Neutrophil (primary cell): ENCODE data around the gene ZNF791.
"Not testable (repeated sequence)": the region's sequence is repeated elsewhere in the genome, so short reads cannot be mapped to it uniquely, and the experiment has no call there.

ENCODE experiments used
- H3K27ac ChIP-seq: fragments of 200-600 bp; sonication (generic); 2 replicates; pipeline ENCODE4 v1.5.1; 2016; ENCODE audit warnings: mild to moderate bottlenecking, moderate library complexity
- H3K27me3 ChIP-seq: fragments of 200-600 bp; sonication (generic); 2 replicates; pipeline ENCODE4 v1.6.0; 2016; ENCODE audit warnings: mild to moderate bottlenecking
- H3K36me3 ChIP-seq: fragments of 200-600 bp; sonication (generic); 2 replicates; pipeline ENCODE4 v1.5.1; 2017
- H3K4me1 ChIP-seq, 2 experiments: fragments of 200-600 bp in 1 of 2; sonication (generic) in 1 of 2; 1 replicate in 1 of 2; 2 replicates in 1 of 2; pipeline versions ENCODE4 v1.5.1 to v1.6.1; 2013 to 2016; ENCODE audit warnings: low read depth in 1 of 2, low read length in 1 of 2, mild to moderate bottlenecking in 1 of 2, moderate library complexity in 1 of 2; ENCODE audit not compliant: control insufficient read depth in 1 of 2, insufficient read depth in 1 of 2
- H3K4me3 ChIP-seq, 2 experiments: fragments of 200-600 bp in 1 of 2; sonication (generic) in 1 of 2; 1 replicate in 1 of 2; 2 replicates in 1 of 2; pipeline ENCODE4 v1.5.1; 2013 to 2016; ENCODE audit warnings: low read depth in 1 of 2, low read length in 1 of 2, mild to moderate bottlenecking in 1 of 2, moderate library complexity in 1 of 2
- H3K9me3 ChIP-seq: fragments of 200-600 bp; sonication (generic); 2 replicates; pipeline ENCODE4 v1.5.1; 2016
- TF ChIP-seq, protein P1 (sequence below): fragments of 200-600 bp; sonication (generic); IDR thresholded peaks from 2 replicates; pipeline ENCODE4 v1.5.1; 2016; ENCODE audit warnings: antibody characterized with exemption

Gene ZNF791

DNA sequence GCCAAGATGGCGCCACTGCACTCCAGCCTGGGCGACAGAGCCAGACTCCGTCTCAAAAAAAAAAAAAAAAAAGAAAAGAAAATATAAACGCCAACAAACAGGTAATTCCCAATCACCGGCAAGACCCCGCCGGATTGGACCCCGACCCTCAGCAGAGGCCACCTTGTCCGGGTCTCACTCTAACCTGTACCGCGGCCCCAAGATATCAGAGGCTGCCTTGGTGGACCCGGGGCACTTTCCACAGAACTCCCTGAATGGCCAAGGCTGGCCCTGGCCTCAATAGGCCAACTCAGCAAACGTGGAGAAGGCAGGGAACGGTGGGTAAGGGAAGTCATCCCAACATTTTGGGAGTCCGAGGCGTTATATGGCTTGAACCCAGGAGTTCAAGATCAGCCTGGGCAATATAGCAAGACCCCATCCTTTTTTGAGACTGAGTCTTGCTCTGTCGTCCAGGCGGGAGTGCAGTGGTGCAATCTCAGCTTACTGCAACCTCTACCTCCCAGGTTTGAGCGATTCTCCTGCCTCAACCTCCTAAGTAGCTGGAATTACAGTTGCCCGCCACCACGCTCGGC, 28.0 kb downstream of the ZNF791 start:
- Histone ChIP-seq H3K27ac (no peak overlapping the region), H3K9me3 (no peaks in the 10 kb centered on the region), H3K36me3 (peaks cover 15% of the 10 kb centered on the region), H3K4me1 (peaks cover 8 to 9% of the 10 kb centered on the region in 2 experiments), H3K27me3 (no peaks in the 10 kb centered on the region), H3K4me3 (no peak overlapping the region)
- TF ChIP-seq, protein P1, sequence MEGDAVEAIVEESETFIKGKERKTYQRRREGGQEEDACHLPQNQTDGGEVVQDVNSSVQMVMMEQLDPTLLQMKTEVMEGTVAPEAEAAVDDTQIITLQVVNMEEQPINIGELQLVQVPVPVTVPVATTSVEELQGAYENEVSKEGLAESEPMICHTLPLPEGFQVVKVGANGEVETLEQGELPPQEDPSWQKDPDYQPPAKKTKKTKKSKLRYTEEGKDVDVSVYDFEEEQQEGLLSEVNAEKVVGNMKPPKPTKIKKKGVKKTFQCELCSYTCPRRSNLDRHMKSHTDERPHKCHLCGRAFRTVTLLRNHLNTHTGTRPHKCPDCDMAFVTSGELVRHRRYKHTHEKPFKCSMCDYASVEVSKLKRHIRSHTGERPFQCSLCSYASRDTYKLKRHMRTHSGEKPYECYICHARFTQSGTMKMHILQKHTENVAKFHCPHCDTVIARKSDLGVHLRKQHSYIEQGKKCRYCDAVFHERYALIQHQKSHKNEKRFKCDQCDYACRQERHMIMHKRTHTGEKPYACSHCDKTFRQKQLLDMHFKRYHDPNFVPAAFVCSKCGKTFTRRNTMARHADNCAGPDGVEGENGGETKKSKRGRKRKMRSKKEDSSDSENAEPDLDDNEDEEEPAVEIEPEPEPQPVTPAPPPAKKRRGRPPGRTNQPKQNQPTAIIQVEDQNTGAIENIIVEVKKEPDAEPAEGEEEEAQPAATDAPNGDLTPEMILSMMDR: no peak

DNA sequence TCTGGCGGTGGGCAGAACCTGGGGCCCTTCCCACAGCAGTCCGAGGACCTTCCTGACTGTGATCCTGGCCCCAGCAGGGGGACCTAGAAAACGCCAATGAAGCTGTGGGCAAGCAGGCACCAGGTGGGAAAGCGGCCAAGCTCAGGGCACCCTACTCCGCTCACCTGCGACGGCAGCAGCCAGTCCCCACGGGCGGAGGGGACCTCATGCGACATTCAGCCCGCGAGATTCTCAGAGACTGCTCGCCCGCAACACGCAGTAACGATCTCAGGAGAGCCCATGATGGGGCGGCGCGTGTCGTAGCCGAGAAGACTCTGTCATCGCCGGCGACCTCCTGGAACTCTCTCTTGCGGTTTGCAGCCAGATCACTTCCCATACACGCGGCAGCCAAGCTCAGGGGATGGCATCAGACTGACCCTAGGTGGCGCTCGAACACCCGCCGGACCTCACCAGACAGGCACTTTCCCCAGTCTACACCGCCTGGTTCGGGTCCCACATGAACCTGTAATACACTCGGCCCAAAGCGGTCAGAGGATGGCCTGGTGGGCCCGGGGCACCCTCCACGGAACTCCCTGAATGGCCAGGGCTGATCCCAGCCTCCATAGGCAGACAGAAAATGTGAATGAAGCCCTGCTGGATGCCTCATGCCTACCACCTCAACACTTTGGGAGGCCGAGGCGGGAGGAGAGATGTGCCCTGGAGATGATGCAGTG, 29.3 kb downstream of the ZNF791 start:
- Histone ChIP-seq H3K36me3 (peaks cover 24% of the 10 kb centered on the region), H3K4me3 (peak overlapping the region in 1 of 2 experiments; percentile 4), H3K27me3 (no peaks in the 10 kb centered on the region), H3K9me3 (no peaks in the 10 kb centered on the region), H3K27ac (peak overlapping the region; percentile 38), H3K4me1 (peaks cover 8 to 9% of the 10 kb centered on the region in 2 experiments)
- TF ChIP-seq, protein P1: peak; percentile 91

DNA sequence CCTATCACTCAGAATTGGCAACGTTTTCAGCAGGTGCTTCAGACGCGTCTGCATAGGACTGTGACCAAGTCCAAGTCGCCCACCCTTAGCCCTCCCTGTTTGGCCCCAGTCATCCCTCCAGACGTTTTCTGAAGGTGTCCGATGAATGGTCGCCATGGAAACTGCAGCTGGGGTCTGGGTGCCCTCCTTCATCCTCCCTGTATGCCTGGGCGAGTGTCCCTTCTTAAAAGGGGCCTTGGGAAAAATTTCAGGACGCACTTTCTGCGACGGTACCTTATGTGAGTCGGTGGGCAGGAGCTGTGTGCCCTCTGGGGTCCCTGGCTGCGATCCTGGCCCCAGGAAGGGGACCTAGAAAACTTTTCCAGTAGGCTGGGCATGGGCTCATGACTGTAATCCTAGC, 30.7 kb downstream of the ZNF791 start:
- H3K27ac ChIP-seq: no peak overlapping the region
- TF ChIP-seq, protein P1: no peak
- H3K9me3 ChIP-seq: no peaks in the 10 kb centered on the region
- H3K4me1 ChIP-seq: peaks cover 13 to 16% of the 10 kb centered on the region in 2 experiments
- H3K36me3 ChIP-seq: peaks cover 37% of the 10 kb centered on the region
- no peaks in the 10 kb centered on the region for H3K27me3 ChIP-seq
- no peak overlapping the region for H3K4me3 ChIP-seq

DNA sequence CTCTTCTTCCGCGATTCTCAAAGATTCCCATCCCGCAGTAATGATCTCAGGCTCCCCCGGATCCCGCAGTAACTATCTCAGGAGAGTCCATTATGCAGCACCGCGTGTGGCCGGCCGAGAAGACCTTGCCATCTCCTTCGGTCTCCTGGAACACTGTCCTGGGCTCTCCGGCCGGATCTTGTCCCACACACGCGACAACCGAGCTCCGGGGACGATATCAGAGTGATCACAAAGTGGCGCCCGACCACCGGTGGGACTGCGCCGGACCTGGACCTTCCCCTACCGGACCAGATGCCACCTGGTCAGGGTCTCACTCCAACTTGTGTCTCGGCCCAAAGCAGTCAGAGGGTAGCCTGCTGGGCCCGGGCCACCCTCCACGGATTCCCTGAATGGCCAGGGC, 31.8 kb downstream of the ZNF791 start:
- Histone ChIP-seq H3K4me1 (peaks cover 16 to 23% of the 10 kb centered on the region in 2 experiments), H3K4me3 (no peak overlapping the region), H3K9me3 (no peaks in the 10 kb centered on the region), H3K27ac (no peak overlapping the region), H3K36me3 (peaks cover 43% of the 10 kb centered on the region), H3K27me3 (no peaks in the 10 kb centered on the region)
- TF ChIP-seq, protein P1: no peak

DNA sequence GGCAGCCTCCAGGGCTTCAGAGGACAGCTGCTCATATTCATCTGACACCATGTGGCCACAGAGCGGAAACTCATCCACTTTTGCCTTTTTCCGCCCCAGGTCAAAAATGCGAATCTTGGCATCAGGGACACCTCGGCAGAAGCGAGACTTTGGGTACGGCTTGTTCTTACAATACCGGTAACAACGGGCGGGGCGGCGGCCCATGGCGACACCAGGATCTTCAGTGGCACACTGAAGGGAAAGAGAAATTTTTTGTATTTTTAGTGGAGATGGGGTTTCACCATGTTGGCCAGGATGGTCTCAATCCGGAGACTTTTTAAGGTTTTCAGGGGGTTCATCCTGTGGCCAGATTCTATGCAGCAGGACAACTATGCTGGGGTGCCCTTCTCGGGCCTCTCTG, 33.0 kb downstream of the ZNF791 start:
- not testable (repeated sequence) for H3K27me3 ChIP-seq, H3K27ac ChIP-seq, H3K9me3 ChIP-seq, H3K4me3 ChIP-seq
- Histone ChIP-seq H3K36me3 (peaks cover 53% of the 10 kb centered on the region), H3K4me1 (peaks cover 23 to 30% of the 10 kb centered on the region in 2 experiments)

DNA sequence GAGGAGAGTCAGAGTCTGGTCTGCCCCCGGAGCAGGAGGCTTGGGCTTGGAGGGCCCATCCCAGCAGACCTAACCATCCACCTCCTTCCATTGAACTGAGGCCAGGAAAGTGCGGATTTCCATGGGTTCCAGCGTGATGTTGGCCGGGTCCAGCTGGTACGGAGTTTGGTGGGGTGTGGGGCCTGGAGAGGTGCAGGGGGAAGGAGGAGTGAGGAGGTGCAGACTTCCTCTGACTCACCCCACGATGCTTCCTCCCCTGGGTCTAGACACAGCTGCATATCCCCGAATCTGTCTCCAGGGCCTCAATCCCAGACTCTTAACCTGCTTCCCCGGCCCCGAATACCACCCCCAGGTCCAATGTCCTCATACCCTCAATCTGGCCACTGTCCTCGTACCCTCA, 35.8 kb downstream of the ZNF791 start:
- Histone ChIP-seq H3K27ac (peak overlapping the region; percentile 22), H3K9me3 (no peaks in the 10 kb centered on the region), H3K36me3 (peaks cover 78% of the 10 kb centered on the region), H3K4me1 (peaks cover 13 to 22% of the 10 kb centered on the region in 2 experiments), H3K27me3 (no peaks in the 10 kb centered on the region), H3K4me3 (no peak overlapping the region)
- TF ChIP-seq, protein P1: no peak
